A204.1 (cell line): ENCODE measurements around the gene RNF121.

Experiments used
- FAIRE-seq: peaks from 2 replicates; lab custom pipeline; 2012; peaks lifted over from hg19 to GRCh38; lab: Jason Lieb, UNC

RNF121 gene

GRCh38 chr11:71935338-71935925, 6.6 kb downstream of the RNF121 start:
- no peak for FAIRE-seq

- FAIRE-seq = no peak
Observed at GRCh38 chr11:71936825-71937224, 8.0 kb downstream of the RNF121 start.

GRCh38 chr11:71937826-71938225, 9.0 kb downstream of the RNF121 start:
- FAIRE-seq = no peak

- FAIRE-seq = no peak
Observed at GRCh38 chr11:71940561-71941219, 11.8 kb downstream of the RNF121 start.

- FAIRE-seq = no peak
Observed at GRCh38 chr11:71946144-71946571, 17.3 kb downstream of the RNF121 start.

GRCh38 chr11:71947498-71947897, 18.7 kb downstream of the RNF121 start:
- no peak for FAIRE-seq

- FAIRE-seq = no peak
Observed at GRCh38 chr11:71948314-71949027, 19.6 kb downstream of the RNF121 start.

GRCh38 chr11:71949034-71949433, 20.2 kb downstream of the RNF121 start:
- no peak for FAIRE-seq

GRCh38 chr11:71951741-71952310, 23.0 kb downstream of the RNF121 start:
- no peak for FAIRE-seq

- no peak for FAIRE-seq
Observed at GRCh38 chr11:71955898-71956456, 27.1 kb downstream of the RNF121 start.

GRCh38 chr11:71962428-71963038, 33.7 kb downstream of the RNF121 start:
- FAIRE-seq = no peak

GRCh38 chr11:71963468-71963867, 34.6 kb downstream of the RNF121 start:
- FAIRE-seq = no peak

- no peak for FAIRE-seq
Observed at GRCh38 chr11:71964641-71965040, 35.8 kb downstream of the RNF121 start.

- FAIRE-seq = no peak
Observed at GRCh38 chr11:71971680-71972079, 42.8 kb downstream of the RNF121 start.

GRCh38 chr11:71976551-71976950, 47.7 kb downstream of the RNF121 start:
- no peak for FAIRE-seq

GRCh38 chr11:71977090-71977489, 48.2 kb downstream of the RNF121 start:
- FAIRE-seq = no peak

GRCh38 chr11:71977743-71978418, 49.0 kb downstream of the RNF121 start:
- peak; percentile 78 for FAIRE-seq

GRCh38 chr11:71979094-71979493, 50.2 kb downstream of the RNF121 start:
- no peak for FAIRE-seq

GRCh38 chr11:71979602-71980001, 50.8 kb downstream of the RNF121 start:
- FAIRE-seq = no peak

GRCh38 chr11:71986131-71986530, 57.3 kb downstream of the RNF121 start:
- FAIRE-seq = no peak

GRCh38 chr11:71987521-71987920, 58.7 kb downstream of the RNF121 start:
- no peak for FAIRE-seq

GRCh38 chr11:71988050-71988449, 59.2 kb downstream of the RNF121 start:
- no peak for FAIRE-seq
